IMR-90 (cell line): ENCODE data around the gene ZNF217. TPM values are rescaled to one million over a fixed set of nuclear protein-coding genes. Genes with fewer than 3 reads are reported as not detected.
"Not testable (repeated sequence)": the region's sequence is repeated elsewhere in the genome, so short reads cannot be mapped to it uniquely, and the experiment has no call there.

ENCODE experiments used
- ATAC-seq: fragments of 200-7000 bp; cut with Tn5 transposase; 2 replicates; pipeline ENCODE4 v1.9.1; 2020; ENCODE audit warnings: low read depth, mild to moderate bottlenecking, moderate library complexity
- BruUV-seq: library from RNA; stranded (reverse); fragments of 400-500 nt; replicated peaks from 2 replicates; lab custom pipeline; 2021; lab: Mats Ljungman, UMichigan
- CTCF ChIA-PET: fragments of 300-600 bp; formaldehyde crosslinking; extraction: SDS; loops from one replicate; lab custom pipeline; 2021; ENCODE audit warnings: antibody characterized with exemption; lab: Yijun Ruan, JAX
- POLR2A ChIA-PET: fragments of 300-600 bp; sonication (Branson Sonifier 250); formaldehyde crosslinking; loops from one replicate; lab custom pipeline; 2022; ENCODE audit warnings: antibody characterized with exemption; ENCODE audit not compliant: unreplicated experiment; lab: Charles Lee
- DNase-seq: peaks from one replicate; pipeline ENCODE4 v3.0.0; 2013
- H2AFZ ChIP-seq: replicated peaks from 2 replicates; pipeline ENCODE3; 2013; ENCODE audit warnings: low read length, mild to moderate bottlenecking; ENCODE audit not compliant: poor library complexity
- H2AK5ac ChIP-seq: 2 replicates; pipeline ENCODE4 v1.6.1; 2013; ENCODE audit warnings: low read depth, low read length, inconsistent platforms
- H2AK9ac ChIP-seq: replicated peaks from 2 replicates; pipeline ENCODE3; 2013; ENCODE audit warnings: mild to moderate bottlenecking, low read depth, low read length, moderate library complexity; ENCODE audit not compliant: poor library complexity
- H2BK120ac ChIP-seq: 2 replicates; pipeline ENCODE4 v1.6.1; 2013; ENCODE audit warnings: low read depth, low read length, inconsistent platforms
- H2BK15ac ChIP-seq: 3 replicates; pipeline ENCODE4 v1.6.1; 2013; ENCODE audit warnings: low read depth, low read length, inconsistent platforms
- H2BK20ac ChIP-seq: 2 replicates; pipeline ENCODE4 v1.6.1; 2013; ENCODE audit warnings: low read depth, mild to moderate bottlenecking, inconsistent platforms, low read length, moderate library complexity
- H2BK5ac ChIP-seq: 2 replicates; pipeline ENCODE4 v1.6.1; 2013; ENCODE audit warnings: mild to moderate bottlenecking, low read depth, low read length, inconsistent platforms; ENCODE audit not compliant: poor library complexity, severe bottlenecking
- H3K14ac ChIP-seq: replicated peaks from 2 replicates; pipeline ENCODE4 v1.6.1; 2013; ENCODE audit warnings: low read depth, low read length, inconsistent platforms
- H3K18ac ChIP-seq: 2 replicates; pipeline ENCODE4 v1.6.1; 2013; ENCODE audit warnings: low read depth, low read length, control low read depth
- H3K23ac ChIP-seq: 2 replicates; pipeline ENCODE4 v1.6.1; 2013; ENCODE audit warnings: low read depth, low read length, inconsistent platforms
- H3K27ac ChIP-seq: 2 replicates; pipeline ENCODE4 v1.5.1; 2013; ENCODE audit warnings: mild to moderate bottlenecking, control low read depth, low read length; ENCODE audit not compliant: insufficient read depth
- H3K27me3 ChIP-seq: 2 replicates; pipeline ENCODE4 v1.6.1; 2013; ENCODE audit warnings: low read length; ENCODE audit not compliant: control insufficient read depth, insufficient read depth
- H3K36me3 ChIP-seq: 2 replicates; pipeline ENCODE4 v1.6.1; 2013; ENCODE audit warnings: low read length, mixed read lengths; ENCODE audit not compliant: control insufficient read depth, insufficient read depth
- H3K4ac ChIP-seq: 2 replicates; pipeline ENCODE4 v1.6.1; 2013; ENCODE audit warnings: low read depth, low read length, inconsistent platforms
- H3K4me1 ChIP-seq: 2 replicates; pipeline ENCODE4 v1.6.1; 2013; ENCODE audit warnings: low read length, mixed read lengths; ENCODE audit not compliant: control insufficient read depth, insufficient read depth
- H3K4me2 ChIP-seq: 2 replicates; pipeline ENCODE4 v1.6.1; 2013; ENCODE audit warnings: low read depth, mild to moderate bottlenecking, control low read depth, low read length, moderate library complexity
- H3K4me3 ChIP-seq: 2 replicates; pipeline ENCODE4 v1.5.1; 2013; ENCODE audit warnings: low read depth, mild to moderate bottlenecking, control low read depth, low read length, moderate library complexity; ENCODE audit not compliant: insufficient read depth
- H3K56ac ChIP-seq: 2 replicates; pipeline ENCODE4 v1.6.1; 2013; ENCODE audit warnings: low read length, inconsistent platforms; ENCODE audit not compliant: insufficient read depth; ENCODE audit errors: extremely low read depth
- H3K79me1 ChIP-seq, 2 experiments: 2 replicates each; pipeline ENCODE4 v1.6.1; 2013; ENCODE audit warnings: low read length in 2 of 2, inconsistent platforms in 1 of 2, low read depth in 1 of 2
- H3K9ac ChIP-seq: 2 replicates; pipeline ENCODE4 v1.6.1; 2013; ENCODE audit warnings: low read depth, low read length, control low read depth
- H3K9me1 ChIP-seq: 2 replicates; pipeline ENCODE4 v1.6.1; 2013; ENCODE audit warnings: low read length, inconsistent platforms; ENCODE audit not compliant: insufficient read depth
- H3K9me3 ChIP-seq: 2 replicates; pipeline ENCODE4 v1.6.1; 2013; ENCODE audit warnings: low read length; ENCODE audit not compliant: control insufficient read depth, insufficient read depth
- H4K20me1 ChIP-seq: 2 replicates; pipeline ENCODE4 v1.6.1; 2013; ENCODE audit warnings: low read length, inconsistent platforms; ENCODE audit not compliant: insufficient read depth
- H4K5ac ChIP-seq: 2 replicates; pipeline ENCODE4 v1.6.1; 2013; ENCODE audit warnings: mild to moderate bottlenecking, low read depth, low read length, control low read depth
- H4K8ac ChIP-seq, 2 experiments: 2 replicates each; pipeline ENCODE4 v1.6.1; 2013; ENCODE audit warnings: low read depth in 2 of 2, low read length in 2 of 2, control low read depth in 1 of 2, inconsistent platforms in 1 of 2
- H4K91ac ChIP-seq: 2 replicates; pipeline ENCODE4 v1.6.1; 2013; ENCODE audit warnings: low read depth, low read length, inconsistent platforms; ENCODE audit not compliant: insufficient read depth
- WGBS, 2 experiments: methylation state at CpG; one replicate each; pipeline versions ENCODE4 v1.1.5 to v1.1.7; 2013; ENCODE audit warnings: missing lambda C conversion rate in 2 of 2; ENCODE audit not compliant: insufficient read length in 1 of 2; ENCODE audit errors: extremely low coverage in 2 of 2; 5-methylcytosine and 5-hydroxymethylcytosine counted together
- dilution Hi-C: fragments of 300-500 bp; cut with HindIII; formaldehyde crosslinking; loops from one replicate; pipeline ENCODE4 v1.14.3; 2018; ENCODE audit warnings: low sequenced_read_pairs; ENCODE audit not compliant: unreplicated experiment
- in situ Hi-C: fragments of 300-500 bp; cut with MboI; formaldehyde crosslinking; loops from 3 replicates; pipeline ENCODE4 v1.14.3; 2019; ENCODE audit warnings: low sequenced_read_pairs, inconsistent platforms, mixed read lengths
- intact Hi-C: fragments of 100-400 bp; cut with micrococcal nuclease; formaldehyde crosslinking; loops from 2 replicates; pipeline ENCODE4 v1.10.0; 2022
- polyA plus RNA-seq, 3 experiments: library from polyadenylated mRNA; depleted of rRNA; stranded (reverse); fragments of >200 nt; gene quantifications; 2 replicates each; pipeline ENCODE4 v1.2.3, GENCODE V29; 2012; ENCODE audit warnings: low replicate concordance in 1 of 3
- total RNA-seq: library from RNA; depleted of rRNA; stranded (reverse); fragments of >200 nt; gene quantifications from 2 replicates; pipeline ENCODE4 v1.2.3, GENCODE V29; 2012

The ZNF217 gene
- total and polyA plus RNA-seq, 2 of the 4 experiments (the other 2 are of a cell fraction) = 9.1 to 27.8 TPM

DNA sequence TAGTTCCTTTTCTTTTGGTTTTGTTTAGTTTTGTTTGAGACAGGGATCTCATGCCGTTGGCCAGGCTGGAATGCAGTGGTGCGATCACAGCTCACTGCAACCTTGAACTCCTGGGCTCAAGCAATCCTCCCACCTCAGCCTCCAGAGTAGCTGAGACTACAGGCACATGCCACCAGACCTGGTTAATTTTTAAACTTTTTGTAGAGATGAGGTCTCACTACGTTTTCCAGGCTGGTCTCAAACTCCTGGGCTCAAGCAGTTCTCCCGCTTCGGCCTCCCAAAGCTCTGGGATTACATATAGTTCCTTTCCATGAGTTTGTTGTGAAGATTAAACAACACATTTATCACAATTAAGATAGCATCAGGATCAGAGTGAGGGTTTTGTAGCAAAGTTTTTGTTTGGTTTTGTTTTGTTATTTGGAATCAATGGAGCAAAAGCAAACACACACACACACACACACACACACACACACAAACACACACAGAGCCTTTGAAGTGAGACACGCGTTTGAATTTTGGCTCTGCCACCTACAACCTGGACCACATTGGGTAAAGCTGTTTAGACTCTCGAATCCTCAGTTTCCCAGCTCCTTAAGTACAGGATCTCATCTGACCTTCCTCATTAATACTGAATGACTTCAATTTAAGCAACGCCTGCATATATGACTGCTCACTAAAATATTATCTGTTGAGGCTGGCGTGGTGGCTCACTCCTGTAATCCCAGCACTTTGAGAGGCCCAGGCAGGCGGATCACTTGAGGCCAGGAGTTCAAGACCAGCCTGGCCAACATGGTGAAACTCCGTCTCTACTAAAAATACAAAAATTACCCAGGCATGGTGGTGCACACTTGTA is 41.7 kb downstream of the ZNF217 start:
- H4K8ac ChIP-seq, BruUV-seq, H4K5ac ChIP-seq, H2AK9ac ChIP-seq, DNase-seq, dilution Hi-C loops, H3K4me1 ChIP-seq, CTCF ChIA-PET, H4K20me1 ChIP-seq, H3K4ac ChIP-seq, H2AFZ ChIP-seq, H2BK20ac ChIP-seq, H3K36me3 ChIP-seq, H4K91ac ChIP-seq, H3K23ac ChIP-seq, H3K4me3 ChIP-seq, intact Hi-C loops, H3K9me1 ChIP-seq, H2BK5ac ChIP-seq, H3K9ac ChIP-seq, POLR2A ChIA-PET, H3K56ac ChIP-seq, H3K79me1 ChIP-seq, H3K27me3 ChIP-seq, ATAC-seq, H2BK120ac ChIP-seq, H2AK5ac ChIP-seq, H3K4me2 ChIP-seq, H3K14ac ChIP-seq, H3K9me3 ChIP-seq, in situ Hi-C loops, H3K27ac ChIP-seq, H3K18ac ChIP-seq, H2BK15ac ChIP-seq: not testable (repeated sequence)
- 76% methylated on average over 4 of the region's 12 CpGs; no CpG with 5 or more reads in 1 of the 2 experiments for WGBS, 2 experiments
